GM19240 (cell line): ENCODE results near the gene TOM1L1.
"Not testable (repeated sequence)": the region's sequence is repeated elsewhere in the genome, so short reads cannot be mapped to it uniquely, and the experiment has no call there.

ENCODE experiments used
- DNase-seq: peaks from one replicate; pipeline ENCODE4 v3.0.0; 2011; ENCODE audit warnings: low spot score; ENCODE audit not compliant: insufficient read length

Gene TOM1L1, protein sequence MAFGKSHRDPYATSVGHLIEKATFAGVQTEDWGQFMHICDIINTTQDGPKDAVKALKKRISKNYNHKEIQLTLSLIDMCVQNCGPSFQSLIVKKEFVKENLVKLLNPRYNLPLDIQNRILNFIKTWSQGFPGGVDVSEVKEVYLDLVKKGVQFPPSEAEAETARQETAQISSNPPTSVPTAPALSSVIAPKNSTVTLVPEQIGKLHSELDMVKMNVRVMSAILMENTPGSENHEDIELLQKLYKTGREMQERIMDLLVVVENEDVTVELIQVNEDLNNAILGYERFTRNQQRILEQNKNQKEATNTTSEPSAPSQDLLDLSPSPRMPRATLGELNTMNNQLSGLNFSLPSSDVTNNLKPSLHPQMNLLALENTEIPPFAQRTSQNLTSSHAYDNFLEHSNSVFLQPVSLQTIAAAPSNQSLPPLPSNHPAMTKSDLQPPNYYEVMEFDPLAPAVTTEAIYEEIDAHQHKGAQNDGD

DNA sequence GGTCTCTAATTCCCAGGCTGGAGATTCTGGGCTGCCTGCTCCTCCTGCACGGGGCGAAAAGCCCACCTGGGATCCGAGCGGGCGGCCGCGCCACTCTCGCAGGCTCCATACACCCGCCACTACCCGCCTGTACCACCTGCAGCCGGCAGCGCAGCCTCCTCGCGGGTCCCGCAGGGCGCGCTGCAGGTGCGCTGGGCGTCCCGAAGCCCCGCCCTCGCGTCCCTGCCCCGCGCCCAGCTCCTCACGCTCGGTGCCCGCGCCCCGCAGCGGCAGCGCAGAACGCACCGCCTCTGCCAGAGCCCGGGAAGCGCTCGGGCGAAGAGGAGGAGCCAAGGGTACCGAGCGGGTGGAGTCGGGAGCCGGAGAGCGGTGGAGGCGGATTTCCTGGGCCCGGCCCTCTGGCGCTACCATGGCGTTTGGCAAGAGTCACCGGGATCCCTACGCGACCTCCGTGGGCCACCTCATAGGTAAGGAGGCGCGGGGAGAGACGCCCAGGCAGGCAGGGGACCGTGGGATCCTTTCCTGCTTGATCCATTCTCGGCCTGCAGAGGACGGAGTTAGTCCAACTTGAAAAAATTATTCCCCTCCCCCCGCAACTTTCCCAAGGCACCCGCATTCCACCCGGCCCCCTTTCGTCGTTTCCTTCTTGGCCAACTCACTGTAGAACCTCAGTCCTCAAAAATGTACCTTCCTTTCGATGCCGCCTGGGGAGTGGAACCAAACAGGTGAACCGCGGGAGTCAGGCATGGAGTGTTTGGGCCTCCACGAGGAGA, at the start of gene TOM1L1:
Gene TOM1L1 (plus strand): TSS at position 396 of the 773 bp plus-strand sequence. CDS start 14 bp downstream, at position 410.
- no peak for DNase-seq

- DNase-seq: no peak
These were observed 41.5 kb upstream of the TOM1L1 start for GRCh38 chr17:54859187-54859586.

- no peak for DNase-seq
These were observed 39.8 kb upstream of the TOM1L1 start for GRCh38 chr17:54860617-54861470.

DNA sequence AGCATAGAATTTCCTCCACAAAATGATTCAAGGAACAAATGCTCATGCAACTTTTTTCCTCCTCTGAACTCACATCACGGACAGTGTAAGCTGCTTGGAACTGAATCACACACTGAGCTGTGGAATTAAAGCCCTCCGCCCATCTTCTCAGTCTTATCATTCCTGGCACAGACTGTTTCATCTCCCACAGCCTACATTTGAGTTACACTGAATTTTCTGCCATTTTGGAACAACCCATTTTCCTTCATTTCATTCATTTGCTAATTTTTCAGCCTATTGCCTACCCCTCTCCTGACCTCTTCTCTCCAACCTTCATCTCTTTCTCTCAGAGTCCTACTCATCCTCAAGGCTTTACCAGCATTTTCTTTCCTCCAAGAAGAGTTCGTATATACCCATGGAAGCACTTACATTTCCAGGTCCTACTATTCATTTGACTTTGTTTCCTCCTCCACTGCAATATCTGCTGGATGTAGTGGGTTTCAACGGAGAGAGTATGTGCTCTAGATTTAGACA, 39.1 kb upstream of the TOM1L1 start:
- DNase-seq: no peak

- no peak for DNase-seq
These were observed 37.5 kb upstream of the TOM1L1 start for GRCh38 chr17:54863176-54863575.

- DNase-seq: no peak
These were observed 36.6 kb upstream of the TOM1L1 start for GRCh38 chr17:54864070-54864469.

DNA sequence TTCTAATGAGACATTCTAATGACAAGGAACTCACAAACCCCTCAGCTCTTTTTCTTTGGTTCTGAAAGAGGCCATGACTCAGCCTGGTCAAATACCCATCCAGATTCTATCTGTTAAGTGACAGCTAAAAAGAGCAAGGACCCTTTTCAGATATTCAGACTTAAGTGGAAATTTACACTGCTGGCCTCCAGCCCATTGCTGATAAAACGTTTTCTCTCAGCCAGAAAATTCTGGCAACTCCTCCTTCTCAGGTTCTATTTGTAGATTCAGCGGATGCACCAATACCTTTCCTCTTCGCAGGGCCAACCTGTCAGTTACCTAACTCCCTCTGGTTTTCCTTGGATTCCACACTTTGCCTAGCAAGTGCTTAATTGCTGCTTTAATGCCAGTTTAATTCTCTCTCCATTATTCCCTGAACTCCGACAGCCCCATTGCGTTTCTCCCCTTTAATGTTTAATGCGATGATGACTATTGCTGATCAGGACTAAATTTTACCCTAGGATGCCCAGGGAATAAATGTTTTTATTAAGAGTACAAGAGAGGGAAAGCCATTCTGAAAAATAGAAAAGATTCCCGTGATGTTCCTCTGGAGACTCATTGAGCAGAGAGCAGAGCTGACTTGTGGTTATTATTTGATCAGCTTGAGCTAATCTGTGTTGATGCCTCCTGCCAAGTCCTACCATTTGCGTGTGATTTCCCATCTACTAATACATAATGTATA, 35.9 kb upstream of the TOM1L1 start:
- DNase-seq: no peak

DNA sequence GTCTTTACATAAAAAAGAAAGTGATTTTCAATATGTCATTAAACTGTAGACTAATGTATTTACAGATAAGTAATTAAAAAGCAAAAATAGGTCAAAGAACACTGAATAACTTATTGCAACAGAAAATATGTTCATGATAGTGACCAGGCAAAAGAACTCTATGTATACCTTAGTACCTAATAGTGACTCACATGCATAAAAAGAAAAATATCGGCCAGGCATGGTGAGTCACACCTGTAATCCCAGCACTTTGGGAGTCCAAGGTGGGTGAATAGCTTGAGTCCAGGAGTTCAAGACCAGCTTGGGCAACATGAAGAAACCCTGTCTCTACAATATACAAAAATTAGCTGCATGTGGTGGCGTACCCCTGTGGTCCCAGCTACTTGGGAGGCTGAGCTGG, 33.0 kb upstream of the TOM1L1 start:
- no peak for DNase-seq

GRCh38 chr17:54870671-54871175, 29.9 kb upstream of the TOM1L1 start:
- no peak for DNase-seq

GRCh38 chr17:54875906-54876305, 24.7 kb upstream of the TOM1L1 start:
- DNase-seq: not testable (repeated sequence)

GRCh38 chr17:54876656-54877195, 23.9 kb upstream of the TOM1L1 start:
- DNase-seq: no peak

GRCh38 chr17:54881255-54881972, 19.2 kb upstream of the TOM1L1 start:
- no peak for DNase-seq

- DNase-seq: no peak
These were observed 18.3 kb upstream of the TOM1L1 start for GRCh38 chr17:54882371-54882770.

- DNase-seq: no peak
These were observed 17.7 kb upstream of the TOM1L1 start for GRCh38 chr17:54882950-54883349.

DNA sequence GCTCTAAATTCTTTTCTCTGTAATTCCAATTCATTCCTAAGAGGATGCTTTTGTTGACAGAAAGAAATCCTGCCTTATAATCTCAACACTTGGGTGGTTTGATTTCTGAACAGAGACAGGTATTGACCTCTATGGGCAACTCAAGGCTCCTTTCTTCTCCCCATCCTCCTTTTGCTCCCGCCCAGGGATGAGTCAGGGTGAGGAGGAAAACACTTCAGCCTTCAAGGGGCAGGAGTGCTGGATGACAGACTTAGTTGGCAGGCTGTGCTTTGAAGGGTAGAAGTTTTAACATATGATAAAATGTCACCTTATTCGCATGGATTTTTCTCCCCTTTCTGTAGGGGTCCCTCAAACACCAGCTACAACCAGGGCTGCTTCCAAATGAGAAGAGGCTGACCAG, 16.7 kb upstream of the TOM1L1 start:
- no peak for DNase-seq

- no peak for DNase-seq
These were observed 12.9 kb upstream of the TOM1L1 start for GRCh38 chr17:54887787-54888186.

- DNase-seq: no peak
These were observed 12.4 kb upstream of the TOM1L1 start for GRCh38 chr17:54888254-54888653.

DNA sequence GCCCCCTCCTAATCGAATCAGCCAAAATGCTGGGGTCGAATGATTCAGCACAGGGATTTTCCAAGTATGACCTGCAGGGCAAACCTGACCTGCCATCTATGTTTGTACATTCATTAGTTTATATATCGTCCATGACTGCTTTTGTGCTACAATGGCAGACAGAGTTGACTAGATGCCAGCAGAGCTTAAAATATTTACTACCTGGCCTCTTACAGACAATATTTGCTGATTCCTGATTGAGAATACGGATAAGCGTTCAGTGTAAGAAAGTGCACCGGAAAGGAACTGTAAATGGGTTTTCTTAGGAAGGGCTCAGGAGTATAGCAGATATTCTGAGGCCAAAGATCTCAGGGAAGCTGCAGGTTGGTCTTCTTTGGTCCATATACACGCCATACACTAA, 11.7 kb upstream of the TOM1L1 start:
- no peak for DNase-seq

DNA sequence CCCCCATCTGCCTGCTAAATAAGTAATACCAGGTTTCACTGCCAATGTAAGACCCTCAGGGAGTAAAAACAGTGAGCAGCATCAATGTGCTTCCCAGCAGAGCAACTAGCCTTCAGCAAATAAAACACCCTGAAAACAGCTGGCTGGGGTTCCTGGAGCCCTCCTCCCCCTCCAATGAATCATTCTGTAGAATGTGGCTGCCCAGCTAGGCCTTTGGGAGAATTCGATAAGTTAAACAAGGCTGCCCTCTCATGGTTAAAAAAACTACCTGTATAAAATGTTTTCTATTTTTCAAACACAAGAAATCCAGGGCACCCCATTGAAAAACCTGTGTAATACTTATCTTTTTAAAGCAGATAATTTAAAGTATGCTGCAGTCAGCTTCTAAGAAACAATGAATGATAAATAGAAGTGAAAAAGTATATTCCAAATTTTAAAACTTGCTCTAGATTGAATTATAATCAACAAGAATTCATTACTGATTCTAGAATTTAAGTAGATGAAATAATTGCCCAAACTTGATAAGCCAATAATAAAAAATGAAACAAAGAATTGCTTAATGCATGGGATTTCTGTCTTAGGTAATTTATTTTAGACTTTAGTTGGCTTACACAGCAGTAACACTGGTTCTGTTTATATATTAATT, 9.4 kb upstream of the TOM1L1 start:
- DNase-seq: no peak
